Ishikawa (cell line): Measurements from ENCODE around the gene INPP4B.

Source experiments
- EP300 ChIP-seq: IDR thresholded peaks from 2 replicates; pipeline ENCODE4 v1.6.1; 2012; ENCODE audit warnings: borderline replicate concordance
- RAD21 ChIP-seq: IDR thresholded peaks from 2 replicates; pipeline ENCODE4 v1.6.1; 2012; ENCODE audit warnings: low read depth
- TAF1 ChIP-seq: IDR thresholded peaks from 2 replicates; pipeline ENCODE4 v1.6.1; 2012; ENCODE audit warnings: low read depth, mild to moderate bottlenecking
- TF ChIP-seq, protein P1 (sequence below): IDR thresholded peaks from 2 replicates; pipeline ENCODE4 v1.6.1; 2012

DNA sequence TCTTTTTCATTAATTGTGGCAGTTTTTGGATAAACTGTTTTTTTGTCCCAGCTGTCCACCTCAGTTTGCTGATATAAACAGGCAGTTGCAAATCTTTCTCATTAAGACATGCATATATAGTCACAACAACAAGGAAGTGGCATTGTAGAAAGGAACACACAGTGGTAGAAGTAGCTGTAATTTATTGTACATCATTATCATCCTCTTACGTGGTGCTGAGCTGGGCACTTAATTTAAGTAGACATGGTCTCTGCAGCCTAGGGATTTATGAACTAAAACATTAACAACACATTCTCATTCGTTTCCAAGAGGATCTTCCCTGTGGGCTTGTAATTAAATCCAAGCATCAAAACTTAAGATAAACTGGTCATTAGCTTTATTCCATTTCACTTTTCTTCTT is 500.2 kb downstream of the INPP4B start:
- TF ChIP-seq, protein P1, sequence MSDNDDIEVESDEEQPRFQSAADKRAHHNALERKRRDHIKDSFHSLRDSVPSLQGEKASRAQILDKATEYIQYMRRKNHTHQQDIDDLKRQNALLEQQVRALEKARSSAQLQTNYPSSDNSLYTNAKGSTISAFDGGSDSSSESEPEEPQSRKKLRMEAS = no peak
- TF ChIP-seq EP300 (no peak), TAF1 (no peak), RAD21 (no peak)
